ENCODE results near the gene PCK2. TPM values are rescaled to one million over a fixed set of nuclear protein-coding genes. Genes with fewer than 3 reads are reported as not detected.
A peak's percentile ranks its signal among the peaks of the same experiment; 100 is the strongest.

Gene PCK2
- total RNA-seq, 4 donors from 2014 or later = 15.4 to 29.0 (median 21.0) TPM

- 83 to 88% methylated on average over 10 of the region's 10 CpGs for WGBS, 2 donors
- intact Hi-C loops (cut with DNase I; ENCODE audit: low total_unique reads) = no loop called here
- peak in 1 of 2 donors; percentile 68 for DNase-seq (ENCODE audit: low spot score in 2 of 2)
- no peak for TF ChIP-seq POLR2A (IDR thresholded peaks at IDR 0.05)
- no peak for TF ChIP-seq CTCF (IDR thresholded peaks at IDR 0.05)
- no peak overlapping the region for H3K4me3 ChIP-seq (ENCODE audit: low read depth, poor library complexity, severe bottlenecking)
Observed at GRCh38 chr14:24053548-24054323, 40.4 kb upstream of the PCK2 start.

GRCh38 chr14:24054324-24054641 is 39.8 kb upstream of the PCK2 start:
- intact Hi-C loops (cut with DNase I; ENCODE audit: low total_unique reads) = no loop called here
- TF ChIP-seq POLR2A (IDR thresholded peaks at IDR 0.05) (no peak), CTCF (IDR thresholded peaks at IDR 0.05) (no peak)
- WGBS, 2 donors = 95 to 97% methylated on average over 6 of the region's 6 CpGs
- no peak overlapping the region for H3K4me3 ChIP-seq (ENCODE audit: low read depth, poor library complexity, severe bottlenecking)
- DNase-seq (ENCODE audit: low spot score in 2 of 2) = no peak

GRCh38 chr14:24054646-24055045 is 39.5 kb upstream of the PCK2 start:
- no peak for DNase-seq (ENCODE audit: low spot score in 2 of 2)
- no peak for TF ChIP-seq POLR2A (IDR thresholded peaks at IDR 0.05)
- no peak for TF ChIP-seq CTCF (IDR thresholded peaks at IDR 0.05)
- intact Hi-C loops (cut with DNase I; ENCODE audit: low total_unique reads) = loop anchor here (5.0 kb wide), 1 partner anchor 53 kb away; no protein-coding TSS in a partner anchor
- H3K4me3 ChIP-seq (ENCODE audit: low read depth, poor library complexity, severe bottlenecking) = no peak overlapping the region
- 94% methylated on average over 9 of the region's 9 CpGs for WGBS, 2 donors

- WGBS, 2 donors = 84 to 85% methylated on average over 10 of the region's 10 CpGs
- no peak for DNase-seq (ENCODE audit: low spot score in 2 of 2)
- no peak overlapping the region for H3K4me3 ChIP-seq (ENCODE audit: low read depth, poor library complexity, severe bottlenecking)
- intact Hi-C loops (cut with DNase I; ENCODE audit: low total_unique reads) = loop anchor here (5.0 kb wide), 1 partner anchor 51 kb away; no protein-coding TSS in a partner anchor
- TF ChIP-seq CTCF (IDR thresholded peaks at IDR 0.05) = no peak
- no peak for TF ChIP-seq POLR2A (IDR thresholded peaks at IDR 0.05)
Observed at GRCh38 chr14:24055971-24056799, 37.9 kb upstream of the PCK2 start.

GRCh38 chr14:24056800-24057184 is 37.3 kb upstream of the PCK2 start:
- TF ChIP-seq CTCF (IDR thresholded peaks at IDR 0.05) = no peak
- no peak for TF ChIP-seq POLR2A (IDR thresholded peaks at IDR 0.05)
- 46 to 52% methylated on average over 8 of the region's 8 CpGs for WGBS, 2 donors
- DNase-seq (ENCODE audit: low spot score in 2 of 2) = no peak
- intact Hi-C loops (cut with DNase I; ENCODE audit: low total_unique reads) = loop anchor here (5.0 kb wide), 1 partner anchor 51 kb away; no protein-coding TSS in a partner anchor
- H3K4me3 ChIP-seq (ENCODE audit: low read depth, poor library complexity, severe bottlenecking) = no peak overlapping the region

All from lower leg skin (tissue), 4 donors.